Omental fat pad (tissue), 4 donors: Measurements from ENCODE around the gene SHOX. TPM values are rescaled to one million over a fixed set of nuclear protein-coding genes. Genes with fewer than 3 reads are reported as not detected.
"Not testable (repeated sequence)": the region's sequence is repeated elsewhere in the genome, so short reads cannot be mapped to it uniquely, and the experiment has no call there.

Source experiments
- ATAC-seq: fragments of 150-250 bp; one replicate; pipeline ENCODE4 v1.9.1; 2016; ENCODE audit warnings: mild to moderate bottlenecking, moderate library complexity; ENCODE audit not compliant: low FRiP score
- DNase-seq: peaks from one replicate; pipeline ENCODE4 v3.0.0-alpha.2; 2019; ENCODE audit warnings: low spot score
- CTCF ChIP-seq, 3 donors: fragments of 450-650 bp; IDR thresholded peaks; one replicate each; pipeline ENCODE4 v1.5.1; 2016 to 2017; ENCODE audit warnings: antibody characterized with exemption in 3 of 3, mild to moderate bottlenecking in 3 of 3, moderate library complexity in 2 of 3
- total RNA-seq, 4 donors: library from RNA; depleted of rRNA; stranded (reverse); fragments of >200 nt; gene quantifications; one replicate each; pipeline ENCODE4 v1.1.0, GENCODE V29; 2016

SHOX gene
- total RNA-seq = 1 to 10 TPM in 1 of 4 donors, not detected in 3; 1.9 TPM

GRCh38 chrX:630612-631496, at the start of gene SHOX:
TSS of gene SHOX (plus strand) at chrX:630791. CDS start at chrX:630898, 107 bp downstream.
- ATAC-seq = no peak
- DNase-seq = no peak
- TF ChIP-seq CTCF (IDR thresholded peaks at IDR 0.05) = no peak

GRCh38 chrX:581066-581465, 49.5 kb upstream of the SHOX start:
- TF ChIP-seq CTCF (IDR thresholded peaks at IDR 0.05) = no peak
- no peak for ATAC-seq
- DNase-seq = no peak

DNA sequence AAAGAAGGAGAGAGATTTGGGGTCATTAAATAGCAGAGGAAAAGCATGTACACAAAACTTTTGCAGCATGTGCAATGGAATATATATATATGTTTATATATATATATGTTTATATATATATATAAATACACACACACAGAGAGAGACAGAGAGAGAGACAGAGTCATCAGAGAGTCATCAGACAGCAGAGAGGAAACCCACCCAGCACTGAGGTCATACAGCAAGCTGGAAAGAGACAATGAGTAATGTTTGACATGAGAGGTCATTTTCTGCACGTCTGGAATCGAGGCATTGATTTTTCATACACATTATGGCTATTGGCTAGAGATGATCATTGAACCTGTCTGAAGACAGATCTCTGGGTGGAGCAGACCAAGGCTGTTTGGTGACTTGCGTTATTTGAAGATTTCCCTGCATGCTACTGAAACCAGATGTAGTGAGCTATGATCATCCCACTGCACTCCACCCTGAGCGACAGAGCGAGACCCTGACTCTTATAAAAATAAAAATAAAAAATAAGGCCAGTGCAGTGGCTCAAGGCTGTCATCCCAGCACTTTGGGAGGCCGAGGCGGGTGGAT, 48.8 kb upstream of the SHOX start:
- DNase-seq (no peak), ATAC-seq (no peak)
- TF ChIP-seq CTCF (IDR thresholded peaks at IDR 0.05) = no peak

GRCh38 chrX:584572-584971, 46.0 kb upstream of the SHOX start:
- ATAC-seq (no peak), DNase-seq (no peak)
- no peak for TF ChIP-seq CTCF (IDR thresholded peaks at IDR 0.05)

GRCh38 chrX:585115-585808, 45.3 kb upstream of the SHOX start:
- DNase-seq (no peak), ATAC-seq (no peak)
- TF ChIP-seq CTCF (IDR thresholded peaks at IDR 0.05) = no peak

DNA sequence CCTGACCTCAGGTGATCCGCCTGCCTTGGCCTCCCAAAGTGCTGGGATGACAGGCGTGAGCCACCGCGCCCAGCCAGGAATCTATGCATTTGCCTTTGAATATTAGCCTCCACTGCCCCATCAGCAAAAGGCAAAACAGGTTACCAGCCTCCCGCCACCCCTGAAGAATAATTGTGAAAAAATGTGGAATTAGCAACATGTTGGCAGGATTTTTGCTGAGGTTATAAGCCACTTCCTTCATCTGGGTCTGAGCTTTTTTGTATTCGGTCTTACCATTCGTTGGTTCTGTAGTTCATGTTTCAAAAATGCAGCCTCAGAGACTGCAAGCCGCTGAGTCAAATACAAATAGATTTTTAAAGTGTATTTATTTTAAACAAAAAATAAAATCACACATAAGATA, 44.2 kb upstream of the SHOX start:
- ATAC-seq = no peak
- DNase-seq = no peak
- no peak for TF ChIP-seq CTCF (IDR thresholded peaks at IDR 0.05)

DNA sequence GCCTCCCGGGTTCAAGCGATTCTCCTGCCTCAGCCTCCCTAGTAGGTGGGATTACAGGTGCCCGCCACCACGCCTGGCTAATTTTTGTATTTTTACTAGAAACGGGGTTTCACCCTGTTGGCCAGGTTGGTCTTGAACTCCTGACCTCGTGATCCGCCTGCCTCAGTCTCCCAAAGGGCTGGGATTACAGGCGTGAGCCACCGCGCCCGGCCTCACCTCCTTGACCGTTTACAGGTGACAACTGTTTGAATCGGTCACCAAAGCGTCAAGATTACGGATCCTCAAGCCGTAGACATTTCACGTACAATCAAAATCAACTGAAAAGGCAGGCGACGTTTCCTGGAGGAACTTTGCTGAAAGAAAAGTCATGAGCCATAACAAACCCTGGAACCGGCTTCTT, 41.3 kb upstream of the SHOX start:
- ATAC-seq, DNase-seq: not testable (repeated sequence)
